Renal cortical epithelial cell (primary cell): ENCODE data around the gene APLP1. TPM values are rescaled to one million over a fixed set of nuclear protein-coding genes. Genes with fewer than 3 reads are reported as not detected.
"Not testable (repeated sequence)": the region's sequence is repeated elsewhere in the genome, so short reads cannot be mapped to it uniquely, and the experiment has no call there.

Experiments used
- DNase-seq: peaks from one replicate; pipeline ENCODE4 v3.0.0-alpha.2; 2011; ENCODE audit warnings: low read depth
- total RNA-seq: library from RNA; depleted of rRNA; stranded (reverse); fragments of >200 nt; gene quantifications from 2 replicates; pipeline ENCODE4 v1.2.3, GENCODE V29; 2014

Gene APLP1
- total RNA-seq: 0.52 and 2.9 TPM in 2 replicates

DNA sequence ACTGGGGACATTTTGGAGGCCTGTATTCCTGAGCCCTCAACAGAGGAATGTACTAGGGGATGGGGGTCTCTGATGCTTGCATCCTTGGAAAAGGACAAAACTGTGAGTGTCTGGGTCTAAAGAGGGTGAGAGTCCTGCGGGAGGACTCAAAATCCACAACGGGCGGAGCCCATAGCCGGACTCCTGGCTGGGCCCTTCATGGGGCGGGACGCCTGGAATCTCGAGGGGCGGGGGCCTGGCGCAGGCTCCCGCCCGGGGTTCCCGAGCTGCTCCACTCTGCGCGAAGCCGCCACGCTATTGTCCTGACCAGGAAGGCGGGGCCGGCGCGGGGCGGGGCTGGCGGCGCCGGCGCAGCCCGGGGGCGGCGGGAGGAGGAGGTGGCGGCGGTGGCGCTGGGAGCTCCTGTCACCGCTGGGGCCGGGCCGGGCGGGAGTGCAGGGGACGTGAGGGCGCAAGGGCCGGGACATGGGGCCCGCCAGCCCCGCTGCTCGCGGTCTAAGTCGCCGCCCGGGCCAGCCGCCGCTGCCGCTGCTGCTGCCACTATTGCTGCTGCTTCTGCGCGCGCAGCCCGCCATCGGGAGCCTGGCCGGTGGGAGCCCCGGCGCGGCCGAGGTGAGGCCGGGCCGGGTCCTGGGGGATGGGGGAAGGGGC, at the start of gene APLP1:
Gene APLP1 (plus strand): TSS at position 403 of the 651 bp plus-strand sequence. CDS start 63 bp downstream, at position 466.
- no peak for DNase-seq

DNA sequence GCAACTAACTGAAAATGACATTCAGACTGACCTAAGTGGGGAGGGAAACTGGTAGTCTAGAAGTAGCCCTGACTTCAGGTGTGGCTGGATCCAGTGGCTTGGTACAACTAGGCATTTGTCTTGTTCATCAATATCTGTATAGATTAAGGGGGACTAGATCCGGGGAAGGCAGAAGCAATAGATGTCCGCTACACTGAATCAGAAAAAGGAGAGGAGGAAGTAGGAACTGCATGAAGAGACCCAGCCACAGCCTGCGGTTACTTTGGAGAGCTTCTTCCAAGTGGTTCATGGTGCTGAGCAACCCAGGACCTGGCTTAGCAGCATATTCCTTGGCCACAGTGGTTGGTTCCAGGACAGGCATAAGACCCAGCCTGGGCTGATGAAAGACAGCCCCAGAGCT, 45.8 kb upstream of the APLP1 start:
- no peak for DNase-seq

DNA sequence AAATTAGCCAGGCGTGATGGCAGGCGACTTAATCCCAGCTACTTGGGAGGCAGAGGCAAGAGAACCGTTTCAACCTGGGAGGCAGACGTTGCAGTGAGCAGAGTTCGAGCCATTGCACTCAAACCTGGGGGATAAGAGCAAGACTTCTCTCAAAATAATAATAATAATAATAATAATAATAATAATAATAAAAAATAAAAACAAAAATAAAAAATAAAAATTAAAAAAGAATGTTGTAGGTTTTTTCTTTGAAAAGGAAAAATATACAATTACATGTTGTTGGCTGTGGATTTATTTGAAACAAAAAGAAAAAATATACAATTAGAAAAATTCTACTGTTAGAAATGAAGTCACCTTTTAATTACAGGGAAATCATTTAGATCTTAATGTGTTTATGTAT, 44.2 kb upstream of the APLP1 start:
- DNase-seq: no peak

DNA sequence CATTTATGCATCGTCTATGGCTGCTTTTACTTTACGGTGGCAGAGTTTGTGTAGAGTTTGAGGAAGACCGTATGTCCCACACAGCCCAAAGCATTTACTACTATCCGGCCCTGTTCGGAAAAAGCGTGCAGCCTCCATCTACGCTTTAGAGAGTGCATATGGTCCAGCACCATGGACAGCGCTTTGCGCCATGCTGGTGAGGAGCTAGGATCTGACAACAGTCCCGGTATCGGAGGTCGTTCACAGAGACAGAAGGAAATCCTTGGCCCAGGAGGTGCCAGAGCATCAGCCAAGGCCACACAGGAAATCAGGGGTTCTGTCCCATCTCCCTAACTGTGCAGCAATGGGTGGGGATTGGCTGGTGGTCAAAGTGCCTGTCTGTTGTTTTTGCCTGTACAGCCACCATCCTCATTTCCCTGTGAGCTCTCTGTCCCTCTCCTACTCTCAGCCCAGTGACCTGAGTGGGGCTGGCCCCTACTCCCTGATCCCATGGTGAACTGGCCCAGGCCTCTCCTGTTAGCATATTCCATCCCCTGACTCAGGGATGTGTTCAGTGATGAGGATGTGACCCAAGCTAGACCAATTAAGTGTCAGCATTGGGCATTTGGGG, 39.6 kb upstream of the APLP1 start:
- peak; percentile 38 for DNase-seq

DNA sequence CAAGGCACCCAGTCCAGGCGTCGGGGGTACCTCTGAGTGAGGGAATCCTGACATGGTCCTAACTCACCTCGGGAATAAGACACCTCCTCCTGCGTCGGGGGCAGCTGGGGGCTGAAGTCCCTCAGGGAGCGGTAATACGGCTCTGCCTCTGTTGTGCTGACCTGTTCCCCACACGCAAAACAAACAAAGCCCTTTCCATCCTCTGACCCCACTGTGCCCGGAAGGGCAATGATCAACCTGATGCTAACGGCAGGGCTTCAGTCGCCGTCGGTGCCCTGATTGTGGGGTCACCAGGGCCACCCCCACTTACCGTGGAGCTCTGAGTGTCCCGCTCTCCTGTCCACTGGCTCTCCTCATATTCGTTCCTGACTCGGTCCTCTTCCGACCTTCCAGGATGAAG, 37.4 kb upstream of the APLP1 start:
- no peak for DNase-seq

DNA sequence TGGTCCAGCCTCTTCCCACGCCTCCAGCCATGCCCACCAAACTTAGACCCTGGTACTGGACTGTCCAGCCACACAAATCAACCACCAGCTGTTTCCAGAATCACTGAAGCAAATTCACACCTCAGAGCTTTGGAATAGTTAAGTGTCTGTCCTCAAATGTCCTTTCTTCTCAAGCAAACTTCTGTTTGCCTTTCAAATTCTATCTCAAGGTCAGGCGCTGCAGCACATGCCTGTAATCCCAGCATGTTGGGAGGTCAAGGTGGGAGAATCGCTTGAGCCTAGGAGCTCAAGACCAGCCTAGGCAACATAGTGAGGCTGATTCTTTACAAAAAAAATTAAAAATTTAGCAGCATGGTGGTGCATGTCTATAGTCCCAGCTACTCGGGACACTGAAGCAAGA, 36.3 kb upstream of the APLP1 start:
- no peak for DNase-seq

DNA sequence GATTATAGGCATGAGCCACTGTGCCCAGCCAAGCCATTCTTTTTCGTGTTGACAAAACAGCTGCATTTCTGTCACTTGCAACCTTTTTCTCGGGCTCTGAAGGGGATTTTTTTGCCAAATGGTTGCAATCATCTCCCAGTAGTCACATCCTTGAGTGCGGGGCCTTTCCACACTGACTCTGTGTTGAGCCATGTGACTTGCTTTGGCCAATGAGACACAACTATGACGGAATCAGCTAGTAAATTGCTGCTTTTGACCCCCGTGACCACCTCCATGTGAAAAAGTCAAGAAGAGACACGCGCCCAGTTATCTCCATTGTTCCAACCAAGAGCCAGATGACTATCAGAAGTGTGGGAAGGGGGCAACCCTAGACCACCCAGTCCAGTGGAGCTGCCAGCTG, 34.4 kb upstream of the APLP1 start:
- DNase-seq: no peak

DNA sequence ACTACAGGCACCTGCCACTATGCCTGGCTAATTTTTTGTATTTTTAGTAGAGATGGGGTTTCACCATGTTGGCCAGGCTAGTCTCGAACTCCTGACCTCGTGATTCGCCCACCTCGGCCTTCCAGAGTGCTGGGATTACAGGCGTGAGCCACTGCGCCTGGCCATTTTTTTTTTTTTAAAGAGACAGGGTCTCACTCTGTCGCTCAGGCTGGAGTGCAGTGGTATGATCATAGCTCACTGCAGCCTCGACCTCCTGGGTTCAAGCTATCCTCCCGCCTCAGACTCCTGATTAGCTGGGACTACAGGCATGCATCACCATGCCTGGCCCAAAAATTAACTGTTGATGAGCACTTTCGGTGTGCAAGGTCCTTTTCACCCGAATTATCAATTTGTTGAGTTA, 32.3 kb upstream of the APLP1 start:
- not testable (repeated sequence) for DNase-seq

DNA sequence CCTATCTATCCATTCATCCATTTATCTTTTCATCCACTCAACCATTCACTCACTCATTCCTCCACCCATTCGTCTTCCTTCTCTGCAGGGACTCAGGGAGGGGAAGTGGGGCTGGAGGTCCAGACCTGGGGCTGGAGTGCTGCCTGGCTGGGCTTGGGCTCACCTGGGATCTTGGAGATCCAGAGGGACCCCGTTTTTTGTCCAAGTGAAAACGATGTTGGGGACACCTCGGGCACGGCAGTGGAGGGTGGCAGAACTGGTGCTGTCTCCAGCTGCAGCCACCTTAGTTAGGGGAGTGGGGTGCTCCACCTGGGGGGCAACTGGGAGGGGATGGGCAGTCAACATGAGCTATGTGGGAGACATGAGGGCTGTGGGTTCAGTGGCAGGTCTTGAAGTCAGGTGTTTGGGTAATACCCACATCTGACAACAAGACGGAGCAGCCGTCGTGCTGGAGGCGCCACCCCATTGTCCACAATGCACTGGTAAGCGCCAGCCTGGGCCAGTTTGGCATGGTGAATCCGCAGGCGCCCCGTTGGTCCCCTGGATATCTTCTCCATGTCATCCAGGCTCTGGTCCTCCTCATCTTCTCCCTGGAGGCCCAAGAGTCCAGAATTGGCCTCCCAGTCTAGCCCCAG, 26.3 kb upstream of the APLP1 start:
- DNase-seq: no peak

DNA sequence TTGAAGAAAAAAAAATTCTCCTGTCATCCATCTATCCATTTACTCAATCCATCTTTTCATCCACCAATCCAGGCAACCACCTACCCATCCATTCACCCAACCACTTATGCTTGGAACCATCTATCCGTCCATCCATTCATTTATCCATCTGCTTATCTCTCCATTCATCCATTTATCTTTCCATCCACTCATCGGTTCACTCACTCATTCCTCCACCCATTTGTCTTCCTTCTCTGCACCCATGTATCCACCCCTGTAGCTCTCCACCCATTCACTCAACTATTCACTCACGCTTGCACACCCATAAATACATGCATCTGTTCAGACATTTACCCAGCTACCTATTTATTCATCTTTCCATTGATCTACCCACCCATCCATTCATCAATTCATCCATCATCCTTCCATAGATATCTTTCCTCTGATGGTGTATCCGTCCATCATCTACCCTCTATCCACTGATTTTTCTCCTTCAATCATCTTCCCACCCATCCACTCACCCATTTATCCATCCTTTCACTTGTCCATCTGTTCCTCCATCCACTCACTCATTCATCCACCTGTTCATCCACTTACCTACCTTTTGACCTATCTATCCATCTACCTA, 25.6 kb upstream of the APLP1 start:
- no peak for DNase-seq

DNA sequence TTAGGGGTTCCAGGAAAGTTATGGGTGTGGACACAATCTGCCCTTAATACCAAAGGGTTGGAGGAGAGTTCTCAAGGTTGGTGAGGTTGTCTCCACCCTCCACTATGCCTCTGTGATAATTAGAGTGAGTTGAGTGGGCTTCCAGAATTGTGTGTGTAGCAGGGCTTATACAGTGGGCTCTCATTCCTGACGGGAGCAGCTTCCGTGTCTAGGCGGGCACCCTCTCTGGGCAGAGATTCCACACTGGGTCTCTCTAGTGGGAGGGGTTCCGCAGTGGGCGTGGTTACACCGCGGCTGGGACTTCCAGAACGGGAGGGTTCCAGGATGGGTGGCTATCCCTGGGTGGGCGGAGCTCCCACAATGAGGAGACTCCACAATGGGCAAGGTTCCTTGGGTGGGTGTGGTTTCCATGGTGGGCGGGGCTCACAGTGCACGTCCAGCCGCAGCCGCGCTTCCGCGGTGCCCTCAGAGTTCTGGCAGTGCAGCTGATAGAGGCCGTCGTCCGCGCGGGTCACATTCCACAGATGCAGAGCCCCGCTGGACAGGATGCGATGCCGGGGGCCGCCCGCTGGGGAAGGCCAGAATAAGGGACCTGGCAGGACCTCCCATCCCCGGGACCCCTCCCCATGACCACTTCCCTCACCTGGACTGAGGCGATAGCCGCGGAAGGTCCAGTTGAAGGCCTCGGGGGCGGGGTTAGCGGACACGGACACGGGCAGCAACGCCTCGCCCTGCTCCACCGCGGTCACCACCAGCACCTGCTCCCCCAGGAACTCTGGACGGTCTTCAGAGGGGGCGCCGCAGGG, 24.5 kb upstream of the APLP1 start:
- no peak for DNase-seq

DNA sequence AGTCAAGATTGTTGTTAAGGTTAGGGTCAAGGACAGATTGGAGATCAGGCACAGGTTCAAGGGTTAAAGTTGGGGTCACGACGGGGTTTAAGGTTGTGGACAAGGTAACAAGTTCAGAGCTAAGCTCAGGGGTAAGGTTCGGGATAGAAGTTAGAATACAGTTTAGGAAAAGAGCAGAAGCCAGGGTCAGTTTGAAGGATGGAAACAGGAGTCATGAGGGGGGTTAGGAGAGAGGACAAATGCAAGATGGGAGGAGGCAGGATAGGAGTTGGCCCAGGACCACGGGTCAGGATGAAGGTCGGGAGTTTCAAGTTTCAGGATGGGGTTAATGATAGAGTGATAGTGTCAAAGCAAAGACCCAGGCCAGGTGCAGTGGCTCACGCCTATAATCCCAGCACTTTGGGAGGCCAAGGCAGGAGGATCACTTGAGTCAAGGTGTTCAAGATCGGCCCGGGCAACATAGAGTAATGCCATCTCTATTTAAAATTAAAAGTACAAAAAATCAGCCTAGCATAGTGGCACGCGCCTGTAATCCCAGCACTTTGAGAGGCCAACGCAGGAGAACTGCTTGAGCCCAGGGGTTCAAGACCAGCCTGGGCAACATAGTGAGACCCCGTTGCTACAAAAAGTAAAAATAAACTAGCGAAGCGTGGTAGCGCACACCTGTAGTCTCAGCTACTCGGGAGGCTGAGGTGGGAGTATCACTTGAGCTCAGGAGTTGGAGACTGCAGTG, 23.7 kb upstream of the APLP1 start:
- DNase-seq: no peak

DNA sequence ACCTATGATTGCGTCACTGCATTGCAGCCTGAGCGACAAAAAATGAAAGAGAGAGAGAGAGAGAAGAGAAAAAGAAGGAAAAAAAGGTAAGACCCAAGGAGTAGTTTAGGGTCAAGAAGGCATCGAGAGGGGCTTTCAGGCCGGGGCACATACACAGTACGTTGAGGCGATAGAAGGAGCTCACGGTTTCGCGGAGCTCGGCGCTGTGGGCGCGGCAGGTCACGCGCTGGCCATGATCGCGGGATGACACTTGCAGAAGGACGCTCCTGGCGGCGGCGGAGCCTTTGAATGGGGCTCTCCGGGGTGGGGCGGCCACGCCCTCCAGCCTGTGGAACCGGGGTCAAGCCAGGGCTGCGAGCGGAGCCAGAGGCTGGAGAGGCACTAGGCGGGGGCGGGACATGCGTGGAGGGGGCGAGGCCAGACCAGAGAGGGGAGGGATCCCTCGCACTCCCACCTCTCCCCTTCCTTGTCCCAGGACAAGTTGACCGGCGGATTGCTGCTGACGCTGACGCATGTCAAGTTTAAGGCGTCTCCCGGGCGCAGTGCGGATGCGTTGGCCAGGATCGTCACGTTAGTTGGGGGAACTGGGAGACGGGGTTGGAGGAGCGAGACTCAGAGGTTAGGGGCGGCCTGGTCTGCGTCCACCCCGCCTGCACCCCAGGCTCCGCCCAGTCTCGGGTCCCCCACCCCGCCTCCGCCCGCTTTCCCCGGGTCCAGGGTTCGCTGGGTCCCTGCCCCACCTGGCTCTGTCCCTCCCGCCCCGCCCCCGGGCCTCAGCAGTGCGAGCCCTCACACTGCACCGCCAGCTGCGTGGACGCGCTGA, 22.9 kb upstream of the APLP1 start:
- no peak for DNase-seq

DNA sequence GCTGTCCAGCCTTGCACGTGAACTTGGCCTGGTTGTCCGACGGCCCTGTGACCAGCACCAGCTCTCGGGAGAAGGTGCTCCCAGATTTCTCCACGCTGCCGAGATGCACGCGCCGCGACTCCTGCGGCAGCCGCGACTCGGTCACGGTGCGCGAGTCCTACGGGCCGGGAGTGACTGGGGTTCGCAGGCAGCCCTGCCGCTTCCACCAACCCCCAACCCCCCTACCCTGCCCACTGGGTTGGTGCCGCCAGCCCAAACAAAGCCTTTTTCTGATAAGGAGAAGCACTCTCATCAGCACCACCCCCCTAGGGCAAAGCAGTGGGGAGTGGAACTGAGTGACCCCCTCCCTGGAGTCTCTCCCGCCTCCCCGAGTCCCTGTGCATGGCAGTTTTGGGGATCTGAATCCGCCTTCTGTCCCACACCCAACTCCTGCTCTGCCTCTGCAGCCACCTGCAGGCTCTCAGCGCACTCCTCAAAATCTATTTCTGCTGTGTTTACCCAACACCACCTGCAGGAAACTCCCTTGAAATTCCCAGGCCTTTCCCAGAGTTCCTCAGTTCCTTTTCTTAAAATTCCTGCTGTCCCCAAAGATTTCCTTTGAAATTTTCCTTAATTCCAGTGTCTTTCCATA, 22.2 kb upstream of the APLP1 start:
- DNase-seq: peak; percentile 6

DNA sequence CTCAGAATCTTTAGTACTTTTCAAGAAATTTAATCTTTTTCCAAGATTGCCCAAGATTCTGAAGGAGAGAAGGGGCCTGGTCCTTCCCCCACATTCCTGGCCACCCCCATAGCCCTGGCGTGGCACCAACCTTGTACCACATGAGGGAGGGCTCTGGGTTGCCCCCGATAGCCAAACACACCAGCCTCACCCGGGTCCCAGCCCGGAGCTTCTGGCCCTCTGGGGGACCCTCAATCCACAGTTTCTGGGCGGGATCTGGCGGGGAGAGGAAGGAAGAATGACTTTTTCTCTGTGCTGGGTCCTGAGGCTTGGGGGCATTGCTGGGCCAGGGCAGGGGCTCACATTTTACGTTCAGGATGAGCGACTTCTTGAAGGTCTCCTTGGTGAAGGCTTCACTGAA, 20.5 kb upstream of the APLP1 start:
- no peak for DNase-seq

DNA sequence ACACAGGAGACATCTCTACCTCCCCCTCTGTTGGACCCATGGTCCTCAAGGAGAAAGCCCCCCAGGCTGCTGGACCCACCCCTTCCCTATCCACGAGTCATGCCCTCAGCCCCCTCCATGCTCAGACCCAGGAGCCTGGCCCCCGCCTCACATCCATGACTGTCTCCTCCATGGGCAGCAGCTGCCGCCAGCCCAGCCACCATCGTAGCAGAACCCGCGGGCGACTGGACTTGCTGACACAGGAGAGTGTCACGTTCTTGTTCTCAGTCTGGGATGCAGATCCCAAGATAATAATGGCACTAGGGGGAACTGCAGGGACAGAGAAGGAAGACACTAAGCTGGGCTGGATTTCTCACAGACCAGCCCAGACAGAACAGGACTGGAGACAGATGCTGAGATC, 19.9 kb upstream of the APLP1 start:
- DNase-seq: no peak

DNA sequence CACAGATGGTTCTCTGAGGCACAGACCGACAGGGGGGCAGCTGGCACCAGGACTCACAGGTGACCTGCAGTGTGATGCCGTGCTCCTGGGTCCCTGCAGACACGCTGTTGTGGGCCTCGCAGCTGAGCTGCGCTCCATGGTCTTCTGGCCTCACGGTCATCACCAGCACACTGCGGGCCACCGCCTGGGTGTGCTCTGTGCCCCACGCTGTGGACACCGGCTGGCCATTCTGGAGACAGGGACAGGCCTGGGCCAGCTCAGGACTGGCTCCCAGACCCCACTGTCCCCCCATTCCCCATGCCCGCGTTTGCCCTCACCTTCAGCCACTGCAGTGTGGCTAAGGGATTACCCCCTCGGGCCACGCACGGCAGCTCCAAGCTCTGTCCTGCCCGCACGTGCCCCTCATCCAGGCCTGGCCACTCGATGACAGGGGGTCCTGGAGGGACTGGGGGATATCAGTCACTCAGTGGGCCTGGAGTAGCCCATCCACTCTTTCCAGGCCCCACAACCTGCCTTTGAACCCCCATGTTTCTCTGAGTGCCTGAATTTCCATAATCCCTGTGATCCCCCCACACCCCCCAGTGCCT, 19.4 kb upstream of the APLP1 start:
- DNase-seq: no peak

DNA sequence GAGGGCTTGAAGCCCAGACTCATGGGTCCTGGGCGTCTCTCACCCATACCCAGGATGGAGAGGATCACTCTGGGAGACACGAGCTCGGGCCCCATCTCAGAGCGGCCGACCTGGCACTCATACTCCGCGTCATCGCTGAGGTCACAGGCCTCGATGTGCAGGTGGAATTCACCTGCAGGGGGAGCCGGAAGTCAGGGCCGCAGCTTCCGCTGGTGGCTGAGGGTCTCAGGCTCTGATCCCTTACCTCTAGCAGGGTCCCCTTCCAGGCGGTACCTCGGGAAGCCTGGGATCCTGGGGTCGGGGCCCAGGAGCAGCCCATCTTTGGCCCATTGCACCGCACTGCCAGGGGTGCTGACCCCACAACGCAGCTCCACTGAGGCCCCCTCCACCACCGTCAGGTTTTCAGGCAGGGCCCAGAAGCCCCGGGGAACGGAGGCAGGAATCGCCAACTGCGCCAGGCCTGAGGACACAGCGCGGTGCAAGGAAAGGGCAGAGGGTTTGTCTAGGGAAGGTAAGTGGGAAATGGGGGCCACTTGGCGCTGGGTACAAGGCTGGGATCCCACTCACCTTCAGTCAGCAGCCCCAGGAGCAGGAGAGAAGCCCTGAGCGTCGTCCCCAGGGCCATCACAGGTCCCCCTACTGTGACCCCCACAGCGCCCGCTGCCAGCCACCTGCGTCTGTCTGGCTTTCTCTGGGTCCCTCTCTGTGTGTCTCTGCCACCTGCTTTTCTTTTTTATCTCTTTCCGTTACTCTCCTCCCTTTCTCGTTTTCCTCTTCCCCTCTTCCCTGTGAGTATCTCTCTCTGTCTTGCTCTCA, 17.0 kb upstream of the APLP1 start:
- no peak for DNase-seq
